ENCODE results near the gene LGALS3BP.

DNA sequence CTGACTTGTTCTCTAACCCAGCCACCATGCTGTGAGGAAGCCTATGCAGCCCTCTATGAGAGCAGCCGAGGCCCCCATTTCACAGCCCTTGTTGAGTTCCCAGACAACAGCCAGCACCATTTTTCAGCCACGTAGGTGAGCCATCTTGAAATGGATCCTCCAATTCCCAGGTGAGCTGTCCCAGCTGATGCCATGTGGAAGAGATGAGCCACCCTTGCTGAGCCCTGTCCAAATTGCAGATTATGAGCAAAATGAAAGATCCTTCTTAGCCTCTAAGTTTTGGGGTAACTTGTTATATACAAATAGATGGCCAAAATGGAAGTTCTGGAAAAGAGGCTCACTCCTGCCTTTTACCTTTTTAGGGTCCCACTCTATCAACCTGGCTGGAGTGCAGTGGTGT, 28.9 kb downstream of the LGALS3BP start:
- TF ChIP-seq, protein P1, sequence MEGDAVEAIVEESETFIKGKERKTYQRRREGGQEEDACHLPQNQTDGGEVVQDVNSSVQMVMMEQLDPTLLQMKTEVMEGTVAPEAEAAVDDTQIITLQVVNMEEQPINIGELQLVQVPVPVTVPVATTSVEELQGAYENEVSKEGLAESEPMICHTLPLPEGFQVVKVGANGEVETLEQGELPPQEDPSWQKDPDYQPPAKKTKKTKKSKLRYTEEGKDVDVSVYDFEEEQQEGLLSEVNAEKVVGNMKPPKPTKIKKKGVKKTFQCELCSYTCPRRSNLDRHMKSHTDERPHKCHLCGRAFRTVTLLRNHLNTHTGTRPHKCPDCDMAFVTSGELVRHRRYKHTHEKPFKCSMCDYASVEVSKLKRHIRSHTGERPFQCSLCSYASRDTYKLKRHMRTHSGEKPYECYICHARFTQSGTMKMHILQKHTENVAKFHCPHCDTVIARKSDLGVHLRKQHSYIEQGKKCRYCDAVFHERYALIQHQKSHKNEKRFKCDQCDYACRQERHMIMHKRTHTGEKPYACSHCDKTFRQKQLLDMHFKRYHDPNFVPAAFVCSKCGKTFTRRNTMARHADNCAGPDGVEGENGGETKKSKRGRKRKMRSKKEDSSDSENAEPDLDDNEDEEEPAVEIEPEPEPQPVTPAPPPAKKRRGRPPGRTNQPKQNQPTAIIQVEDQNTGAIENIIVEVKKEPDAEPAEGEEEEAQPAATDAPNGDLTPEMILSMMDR (IDR thresholded peaks at IDR 0.05 in 2 of 3, conservative IDR thresholded peaks at IDR 0.05 in 1 of 3; ENCODE audit: borderline replicate concordance in 1 of 3, insufficient read depth in 1 of 3, low read depth in 2 of 3, low read length in 2 of 3), result no peak
- TF ChIP-seq EZH2 (IDR thresholded peaks at IDR 0.05) (no peak), POLR2A (IDR thresholded peaks at IDR 0.05; ENCODE audit: borderline replicate concordance, extremely low read depth, insufficient read depth, insufficient read length) (no peak), ZNF274 (IDR thresholded peaks at IDR 0.05; ENCODE audit: low read depth, low read length) (no peak), JUND (IDR thresholded peaks at IDR 0.05) (no peak), RAD21 (IDR thresholded peaks at IDR 0.05; ENCODE audit: low read depth) (no peak), POLR2AphosphoS5 (IDR thresholded peaks at IDR 0.05; ENCODE audit: low read depth, low read length) (no peak), TCF7L2 (IDR thresholded peaks at IDR 0.05; ENCODE audit: borderline replicate concordance, extremely low read depth, insufficient read depth, insufficient read length) (no peak)
- TF ChIP-seq, protein P2, sequence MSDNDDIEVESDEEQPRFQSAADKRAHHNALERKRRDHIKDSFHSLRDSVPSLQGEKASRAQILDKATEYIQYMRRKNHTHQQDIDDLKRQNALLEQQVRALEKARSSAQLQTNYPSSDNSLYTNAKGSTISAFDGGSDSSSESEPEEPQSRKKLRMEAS (IDR thresholded peaks at IDR 0.05), result no peak
